Activated T-cell treated with anti-CD3 and anti-CD28 coated beads, Interleukin-2, amount 50 U/mL, for 4 hours (primary cell): ENCODE results near the gene TCF7L1. TPM values are rescaled to one million over a fixed set of nuclear protein-coding genes. Genes with fewer than 3 reads are reported as not detected.

ENCODE experiments used
- ATAC-seq, 2 donors: fragments of 200-7000 bp; cut with Tn5 transposase; one replicate each; pipeline ENCODE4 v1.10.0; 2021
- DNase-seq: peaks from one replicate; pipeline ENCODE4 v3.0.0-alpha.2; 2020
- H3K27me3 Mint-ChIP-seq: one replicate; pipeline ENCODE4 v1.8.0; 2021; ENCODE audit warnings: low read depth, mixed read lengths
- H3K36me3 Mint-ChIP-seq: one replicate; pipeline ENCODE4 v1.8.0; 2022; ENCODE audit warnings: mixed read lengths; ENCODE audit not compliant: insufficient read depth
- H3K4me1 Mint-ChIP-seq: one replicate; pipeline ENCODE4 v1.8.0; 2021; ENCODE audit warnings: low read depth, mixed read lengths
- H3K4me3 Mint-ChIP-seq: one replicate; pipeline ENCODE4 v1.8.0; 2021; ENCODE audit warnings: mild to moderate bottlenecking, moderate library complexity, mixed read lengths
- H3K9me3 Mint-ChIP-seq: one replicate; pipeline ENCODE4 v1.8.0; 2021; ENCODE audit warnings: mixed read lengths
- total RNA-seq, 3 donors: library from RNA; stranded (reverse); gene quantifications; one replicate each; pipeline ENCODE4 v1.2.1, GENCODE V29; 2021

The TCF7L1 gene
- total RNA-seq, 3 donors from 2014 or later = 0.11 to 0.29 (median 0.13) TPM

- H3K4me3 Mint-ChIP-seq = no peak overlapping the region
- DNase-seq = no peak
- H3K4me1 Mint-ChIP-seq = no peaks in the 10 kb centered on the region
- no peak for ATAC-seq
- H3K36me3 Mint-ChIP-seq = no peaks in the 10 kb centered on the region
- H3K9me3 Mint-ChIP-seq = no peaks in the 10 kb centered on the region
- peaks cover 8% of the 10 kb centered on the region for H3K27me3 Mint-ChIP-seq
These were observed 29.6 kb downstream of the TCF7L1 start for GRCh38 chr2:85162746-85163301.

GRCh38 chr2:85163675-85164074 lies 30.5 kb downstream of the TCF7L1 start:
- Mint-ChIP-seq H3K9me3 (no peaks in the 10 kb centered on the region), H3K27me3 (peaks cover 9% of the 10 kb centered on the region), H3K4me3 (no peak overlapping the region), H3K4me1 (no peaks in the 10 kb centered on the region), H3K36me3 (no peaks in the 10 kb centered on the region)
- no peak for ATAC-seq
- DNase-seq = no peak

GRCh38 chr2:85164145-85164569 lies 31.0 kb downstream of the TCF7L1 start:
- no peaks in the 10 kb centered on the region for H3K9me3 Mint-ChIP-seq
- no peaks in the 10 kb centered on the region for H3K36me3 Mint-ChIP-seq
- no peaks in the 10 kb centered on the region for H3K4me1 Mint-ChIP-seq
- H3K4me3 Mint-ChIP-seq = no peak overlapping the region
- ATAC-seq = no peak
- no peak for DNase-seq
- H3K27me3 Mint-ChIP-seq = peaks cover 9% of the 10 kb centered on the region

GRCh38 chr2:85165088-85165690 lies 32.0 kb downstream of the TCF7L1 start:
- H3K36me3 Mint-ChIP-seq = no peaks in the 10 kb centered on the region
- no peak for DNase-seq
- no peaks in the 10 kb centered on the region for H3K9me3 Mint-ChIP-seq
- no peak overlapping the region for H3K4me3 Mint-ChIP-seq
- H3K27me3 Mint-ChIP-seq = peaks cover 9% of the 10 kb centered on the region
- no peaks in the 10 kb centered on the region for H3K4me1 Mint-ChIP-seq
- ATAC-seq = no peak

GRCh38 chr2:85166021-85166420 lies 32.8 kb downstream of the TCF7L1 start:
- no peaks in the 10 kb centered on the region for H3K4me1 Mint-ChIP-seq
- no peak overlapping the region for H3K4me3 Mint-ChIP-seq
- no peaks in the 10 kb centered on the region for H3K9me3 Mint-ChIP-seq
- ATAC-seq (no peak), DNase-seq (no peak)
- peaks cover 9% of the 10 kb centered on the region for H3K27me3 Mint-ChIP-seq
- H3K36me3 Mint-ChIP-seq = no peaks in the 10 kb centered on the region

GRCh38 chr2:85167479-85167878 lies 34.3 kb downstream of the TCF7L1 start:
- Mint-ChIP-seq H3K9me3 (no peaks in the 10 kb centered on the region), H3K4me3 (no peak overlapping the region), H3K36me3 (no peaks in the 10 kb centered on the region), H3K27me3 (peaks cover 7% of the 10 kb centered on the region), H3K4me1 (no peaks in the 10 kb centered on the region)
- no peak for ATAC-seq
- DNase-seq = no peak

GRCh38 chr2:85168942-85169341 lies 35.8 kb downstream of the TCF7L1 start:
- ATAC-seq = no peak
- H3K27me3 Mint-ChIP-seq = peaks cover 10% of the 10 kb centered on the region
- no peak for DNase-seq
- H3K4me3 Mint-ChIP-seq = no peak overlapping the region
- H3K36me3 Mint-ChIP-seq = no peaks in the 10 kb centered on the region
- H3K9me3 Mint-ChIP-seq = no peaks in the 10 kb centered on the region
- H3K4me1 Mint-ChIP-seq = no peaks in the 10 kb centered on the region

- H3K4me1 Mint-ChIP-seq = no peaks in the 10 kb centered on the region
- ATAC-seq (no peak), DNase-seq (no peak)
- no peaks in the 10 kb centered on the region for H3K9me3 Mint-ChIP-seq
- peaks cover 10% of the 10 kb centered on the region for H3K27me3 Mint-ChIP-seq
- H3K4me3 Mint-ChIP-seq = no peak overlapping the region
- no peaks in the 10 kb centered on the region for H3K36me3 Mint-ChIP-seq
These were observed 36.4 kb downstream of the TCF7L1 start for GRCh38 chr2:85169581-85169980.

GRCh38 chr2:85170938-85171475 lies 37.8 kb downstream of the TCF7L1 start:
- Mint-ChIP-seq H3K4me3 (no peak overlapping the region), H3K27me3 (peaks cover 10% of the 10 kb centered on the region), H3K36me3 (no peaks in the 10 kb centered on the region)

GRCh38 chr2:85171916-85172315 lies 38.7 kb downstream of the TCF7L1 start:
- Mint-ChIP-seq H3K27me3 (peaks cover 5% of the 10 kb centered on the region), H3K9me3 (no peaks in the 10 kb centered on the region), H3K36me3 (no peaks in the 10 kb centered on the region), H3K4me3 (no peak overlapping the region), H3K4me1 (no peaks in the 10 kb centered on the region)
- ATAC-seq (no peak), DNase-seq (no peak)

More at GRCh38 chr2:85170938-85171475, 37.8 kb downstream of the TCF7L1 start:
- Mint-ChIP-seq H3K9me3 (no peaks in the 10 kb centered on the region), H3K4me1 (no peaks in the 10 kb centered on the region)
- no peak for ATAC-seq
- no peak for DNase-seq

GRCh38 chr2:85173909-85174308 lies 40.7 kb downstream of the TCF7L1 start:
- Mint-ChIP-seq H3K4me3 (no peak overlapping the region), H3K36me3 (no peaks in the 10 kb centered on the region), H3K27me3 (peaks cover 4% of the 10 kb centered on the region), H3K4me1 (peaks cover 5% of the 10 kb centered on the region), H3K9me3 (no peaks in the 10 kb centered on the region)
- DNase-seq (no peak), ATAC-seq (no peak)

- Mint-ChIP-seq H3K27me3 (peaks cover 4% of the 10 kb centered on the region), H3K4me3 (no peak overlapping the region), H3K36me3 (no peaks in the 10 kb centered on the region), H3K4me1 (peaks cover 5% of the 10 kb centered on the region), H3K9me3 (no peaks in the 10 kb centered on the region)
- no peak for ATAC-seq
- no peak for DNase-seq
These were observed 41.8 kb downstream of the TCF7L1 start for GRCh38 chr2:85174943-85175342.

GRCh38 chr2:85175369-85176299 lies 42.4 kb downstream of the TCF7L1 start:
- ATAC-seq (no peak), DNase-seq (no peak)
- Mint-ChIP-seq H3K36me3 (no peaks in the 10 kb centered on the region), H3K9me3 (no peaks in the 10 kb centered on the region), H3K4me1 (peaks cover 5% of the 10 kb centered on the region), H3K4me3 (no peak overlapping the region), H3K27me3 (peaks cover 4% of the 10 kb centered on the region)

GRCh38 chr2:85177031-85177824 lies 44.0 kb downstream of the TCF7L1 start:
- no peaks in the 10 kb centered on the region for H3K9me3 Mint-ChIP-seq
- peaks cover 5% of the 10 kb centered on the region for H3K4me1 Mint-ChIP-seq
- ATAC-seq (no peak), DNase-seq (no peak)
- no peaks in the 10 kb centered on the region for H3K36me3 Mint-ChIP-seq
- H3K27me3 Mint-ChIP-seq = peaks cover 5% of the 10 kb centered on the region
- no peak overlapping the region for H3K4me3 Mint-ChIP-seq
